K562 (cell line): ENCODE measurements around the gene NUP43. TPM values are rescaled to one million over a fixed set of nuclear protein-coding genes. Genes with fewer than 3 reads are reported as not detected.
A peak's percentile ranks its signal among the peaks of the same experiment; 100 is the strongest.

ENCODE experiments used
- ATAC-seq: fragments of 200-7000 bp; cut with Tn5 transposase; 3 replicates; pipeline ENCODE4 v1.9.1; 2020; ENCODE audit warnings: moderate library complexity
- BruUV-seq: library from RNA; stranded (reverse); fragments of 400-500 nt; replicated peaks from 2 replicates; lab custom pipeline; 2021; lab: Mats Ljungman, UMichigan
- CTCF ChIA-PET: fragments of 300-600 bp; formaldehyde crosslinking; extraction: SDS; loops from one replicate; lab custom pipeline; 2021; ENCODE audit warnings: low intra/inter-chr PET ratio; lab: Yijun Ruan, JAX
- POLR2A ChIA-PET: fragments of 300-600, 350-650 bp; sonication (Branson Sonifier 250); formaldehyde crosslinking; extraction: SDS; loops from one replicate; lab custom pipeline; 2021; ENCODE audit warnings: antibody characterized with exemption, inconsistent platforms; lab: Yijun Ruan, JAX
- DNase-seq, 4 experiments: peaks; one replicate each; pipeline versions ENCODE4 v3.0.0 to v3.0.0-alpha.2; 2011 to 2018; ENCODE audit warnings: low spot score in 3 of 4, mixed read lengths in 3 of 4; ENCODE audit errors: extremely low read depth in 1 of 4
- FAIRE-seq: peaks from 2 replicates; lab custom pipeline; 2011; peaks lifted over from hg19 to GRCh38; lab: Jason Lieb, UNC
- H2AFZ ChIP-seq: 2 replicates; pipeline ENCODE4 v1.6.0; 2011; ENCODE audit warnings: low read depth, low read length, control low read depth, inconsistent platforms
- H3K27ac ChIP-seq: fragments of 200-600 bp; 3 replicates; pipeline ENCODE4 v1.8.0; 2011; ENCODE audit warnings: low read depth, mild to moderate bottlenecking, control low read depth, inconsistent platforms, low read length, moderate library complexity, mixed read lengths; ENCODE audit errors: extremely low read depth
- H3K27me3 ChIP-seq, 2 experiments: fragments of 300-600 bp in 1 of 2; 2 replicates in 1 of 2; 3 replicates in 1 of 2; pipeline versions ENCODE4 v1.6.0 to v1.8.0; 2011; ENCODE audit warnings: inconsistent platforms in 2 of 2, low read length in 2 of 2, mild to moderate bottlenecking in 1 of 2, mixed read lengths in 1 of 2, moderate library complexity in 1 of 2; ENCODE audit not compliant: control insufficient read depth in 2 of 2, insufficient read depth in 2 of 2
- H3K36me3 ChIP-seq: fragments of 300-600 bp; 3 replicates; pipeline ENCODE4 v1.8.0; 2011; ENCODE audit warnings: mild to moderate bottlenecking, low read length, inconsistent platforms; ENCODE audit not compliant: control insufficient read depth, insufficient read depth
- H3K4me1 ChIP-seq, 2 experiments: fragments of 200-600 bp in 1 of 2; replicated peaks in 1 of 2; 2 replicates in 1 of 2; 3 replicates in 1 of 2; pipeline versions ENCODE4 v1.5.1 to v1.8.0; 2011; ENCODE audit warnings: inconsistent platforms in 2 of 2, low read length in 2 of 2, mild to moderate bottlenecking in 1 of 2, mixed read lengths in 1 of 2, moderate library complexity in 1 of 2; ENCODE audit not compliant: control insufficient read depth in 2 of 2, insufficient read depth in 2 of 2
- H3K4me2 ChIP-seq: 2 replicates; pipeline ENCODE4 v1.6.1; 2011; ENCODE audit warnings: low read length, control low read depth, inconsistent platforms, mixed read lengths; ENCODE audit not compliant: insufficient read depth
- H3K4me3 ChIP-seq: fragments of 200-600 bp; sonication (generic), shearing (Covaris generic); 2 replicates; pipeline ENCODE4 v1.5.1; 2016; ENCODE audit warnings: control low read depth, inconsistent platforms
- H3K79me2 ChIP-seq: fragments of 200-600 bp; 3 replicates; pipeline ENCODE4 v1.8.0; 2011; ENCODE audit warnings: low read length, inconsistent platforms; ENCODE audit not compliant: control insufficient read depth, insufficient read depth
- H3K9ac ChIP-seq, 2 experiments: 2 replicates each; pipeline versions ENCODE4 v1.6.0 to v1.6.1; 2011; ENCODE audit warnings: low read depth in 2 of 2, low read length in 2 of 2, control low read depth in 1 of 2, inconsistent platforms in 1 of 2, mild to moderate bottlenecking in 1 of 2, mixed read lengths in 1 of 2; ENCODE audit not compliant: insufficient read depth in 1 of 2
- H3K9me1 ChIP-seq: one replicate; pipeline ENCODE4 v1.6.0; 2011; ENCODE audit warnings: inconsistent platforms, mild to moderate bottlenecking, low read length, moderate library complexity; ENCODE audit not compliant: control insufficient read depth, insufficient read depth
- H3K9me3 ChIP-seq: replicated peaks from 2 replicates; pipeline ENCODE4 v1.5.1; 2011; ENCODE audit warnings: low read depth, low read length, inconsistent platforms; ENCODE audit not compliant: control insufficient read depth, insufficient read depth
- H4K20me1 ChIP-seq: replicated peaks from 2 replicates; pipeline ENCODE4 v1.6.1; 2011; ENCODE audit warnings: low read length, inconsistent platforms, mixed read lengths; ENCODE audit not compliant: control insufficient read depth, insufficient read depth
- ATF1 ChIP-seq, 2 experiments: fragments of 450-650 bp in 1 of 2; IDR thresholded peaks; 2 replicates each; pipeline ENCODE4 v1.6.1; 2016; ENCODE audit warnings: missing compliant biosample characterization in 1 of 2, missing genetic modification characterization in 1 of 2
- ATF7 ChIP-seq: fragments of 450-650 bp; IDR thresholded peaks from 2 replicates; pipeline ENCODE4 v1.7.1; 2014; ENCODE audit warnings: mild to moderate bottlenecking, moderate library complexity
- DEAF1 ChIP-seq: fragments of 450-650 bp; formaldehyde crosslinking; IDR thresholded peaks from 2 replicates; pipeline ENCODE4 v1.4.0; 2020; ENCODE audit warnings: mild to moderate bottlenecking, moderate library complexity
- DPF2 ChIP-seq: fragments of 450-650 bp; IDR thresholded peaks from 2 replicates; pipeline ENCODE4 v1.6.1; 2016
- ELF4 ChIP-seq: fragments of 450-650 bp; formaldehyde crosslinking; IDR thresholded peaks from 2 replicates; pipeline ENCODE4 v1.4.0; 2022; ENCODE audit warnings: missing genetic modification characterization
- HDGF ChIP-seq: fragments of 450-650 bp; IDR thresholded peaks from 2 replicates; pipeline ENCODE4 v1.6.1; 2016
- MCM3 ChIP-seq: fragments of 450-650 bp; IDR thresholded peaks from 2 replicates; pipeline ENCODE4 v1.6.1; 2016
- MYNN ChIP-seq, 2 experiments: sonication (generic); formaldehyde crosslinking in 1 of 2; IDR thresholded peaks; 2 replicates each; pipeline versions ENCODE4 v1.5.0 to v1.6.1; 2016 to 2020; ENCODE audit warnings: antibody characterized with exemption in 1 of 2, missing genetic modification reagents in 1 of 2
- NFE2 ChIP-seq: IDR thresholded peaks from 2 replicates; pipeline ENCODE4 v1.6.1; 2014; ENCODE audit warnings: antibody characterized with exemption, low read depth
- NKRF ChIP-seq: fragments of 450-650 bp; IDR thresholded peaks from 2 replicates; pipeline ENCODE4 v1.6.1; 2016; ENCODE audit warnings: borderline replicate concordance
- RBM39 ChIP-seq: fragments of 200-400 bp; formaldehyde crosslinking; optimal IDR thresholded peaks from 2 replicates; pipeline ENCODE3; 2018; ENCODE audit warnings: low read depth, low read length
- RFX7 ChIP-seq: fragments of 250-450 bp; sonication (Bioruptor Pico); IDR thresholded peaks from 2 replicates; pipeline ENCODE4 v1.5.1; 2021; ENCODE audit warnings: mild to moderate bottlenecking
- TEAD1 ChIP-seq, 2 experiments: fragments of 450-650 bp in 1 of 2; sonication (generic) in 1 of 2; formaldehyde crosslinking; IDR thresholded peaks; 2 replicates each; pipeline versions ENCODE4 v1.4.0 to v1.8.0; 2020 to 2022; ENCODE audit warnings: mild to moderate bottlenecking in 2 of 2, missing genetic modification reagents in 1 of 2
- XRCC5 ChIP-seq: fragments of 200-400 bp; formaldehyde crosslinking; IDR thresholded peaks from 2 replicates; pipeline ENCODE4 v1.6.1; 2017; ENCODE audit warnings: low read depth, mild to moderate bottlenecking, low read length
- ZC3H8 ChIP-seq: fragments of 450-650 bp; IDR thresholded peaks from 2 replicates; pipeline ENCODE4 v1.6.1; 2017
- ZFX ChIP-seq: sonication (generic); formaldehyde crosslinking; IDR thresholded peaks from 2 replicates; pipeline ENCODE4 v1.8.0; 2022; ENCODE audit warnings: mild to moderate bottlenecking, missing genetic modification reagents, moderate library complexity
- ZNF311 ChIP-seq: fragments of 250-450 bp; sonication (Bioruptor Pico); IDR thresholded peaks from 2 replicates; pipeline ENCODE4 v1.4.0; 2020; ENCODE audit warnings: mild to moderate bottlenecking, moderate library complexity
- whole genome bisulfite sequencing: fragments of 100-300 bp; shearing (Covaris generic); methylation state at CpG from one replicate; pipeline ENCODE4 v1.1.6; 2016; ENCODE audit warnings: low coverage, mixed read lengths; ENCODE audit not compliant: insufficient coverage; ENCODE audit errors: missing lambda C conversion rate; 5-methylcytosine and 5-hydroxymethylcytosine counted together
- in situ Hi-C: fragments of 300-500 bp; cut with MboI; formaldehyde crosslinking; loops from 4 replicates; pipeline ENCODE4 v1.15.0; 2018; ENCODE audit warnings: inconsistent platforms, mixed read lengths
- intact Hi-C: fragments of 100-400 bp; cut with micrococcal nuclease; formaldehyde crosslinking; loops from 2 replicates; pipeline ENCODE4 v1.14.2; 2022
- polyA plus RNA-seq, 8 experiments: library from polyadenylated mRNA; depleted of rRNA in 4 of 8; stranded (reverse) in 5 of 8; unstranded in 3 of 8; fragments of >200 nt; fragmentation: Nextera tagmentation in 2 of 8; fragmentation: Illumina TruSeq in 1 of 8; extraction: Ambion mirVana in 2 of 8; extraction: Trizol in 1 of 8; gene quantifications; 2 replicates each; pipeline versions ENCODE4 v1.2.1 to v1.2.3, GENCODE V29; 2011 to 2014; ENCODE audit warnings: inconsistent platforms in 1 of 8, missing spikeins in 1 of 8
- total RNA-seq, 7 experiments: library from RNA; depleted of rRNA in 6 of 7; stranded (reverse); fragments of >200 nt in 6 of 7; fragmentation: Illumina TruSeq in 2 of 7; extraction: Trizol in 2 of 7; gene quantifications; 2 replicates each; pipeline versions ENCODE4 v1.2.1 to v1.2.3, GENCODE V29; 2011 to 2021; ENCODE audit warnings: low replicate concordance in 1 of 7
- TF ChIP-seq, protein P1 (sequence below): fragments of 250-450 bp; sonication (Bioruptor Pico); IDR thresholded peaks from 2 replicates; pipeline ENCODE4 v1.9.0; 2021; ENCODE audit warnings: mild to moderate bottlenecking, inconsistent platforms

Gene NUP43
- total and polyA plus RNA-seq, 9 of the 15 experiments (the other 6 are each of a cell fraction or from before 2014, with no cell fraction given): 28.9 to 136 (median 67.4) TPM

DNA sequence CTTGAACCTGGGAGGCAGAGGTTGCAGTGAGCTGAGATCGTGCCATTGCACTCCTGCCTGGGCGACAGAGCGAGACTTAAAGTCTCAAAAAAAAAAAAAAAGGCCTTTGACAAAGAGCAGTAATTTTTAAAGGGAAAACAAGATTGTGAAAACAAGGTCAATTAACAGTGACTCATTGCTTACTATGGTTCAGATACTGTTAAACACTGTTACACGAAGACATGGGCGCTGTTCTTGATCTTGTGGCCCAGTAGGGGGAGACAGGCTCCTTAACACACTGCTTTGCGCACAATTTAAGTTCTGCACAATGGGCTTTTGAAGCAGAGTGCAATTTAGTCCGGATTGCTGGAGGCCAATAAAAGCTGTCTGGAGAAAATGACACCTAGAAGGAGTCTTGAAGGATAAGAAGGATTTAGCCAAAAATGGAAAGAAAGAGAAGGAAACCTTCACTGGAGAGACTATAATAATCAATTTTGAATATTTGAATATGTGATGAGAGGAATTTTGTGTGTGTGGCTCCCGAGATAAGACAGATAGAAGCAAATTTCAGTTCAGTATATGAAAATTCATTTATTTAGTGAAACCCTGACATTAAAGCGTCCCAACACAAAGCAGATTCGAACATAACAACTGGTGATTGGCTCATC lies 22.4 kb downstream of the NUP43 start:
- CTCF ChIA-PET: interaction anchor here (0.6 to 1.2 kb wide), 8 partner anchors 26 to 202 kb away, joined by 3 to 7 read pairs (median 4); no protein-coding TSS in a partner anchor
- TF ChIP-seq ATF1 (CRISPR knock-in tag; IDR thresholded peaks at IDR 0.05) (no peak), ATF1 (tag; IDR thresholded peaks at IDR 0.05) (peak; percentile 32; the same call in 1 of the 2 replicates), DPF2 (peak; percentile 73), ZC3H8 (no peak), ATF7 (peak; percentile 51; the same call in 1 of the 2 replicates), ELF4 (CRISPR knock-in tag) (no peak), NFE2 (peak; percentile 22; the same call in 1 of the 2 replicates), HDGF (no peak), RBM39 (no peak), TEAD1 (CRISPR knock-in tag; IDR thresholded peaks at IDR 0.05) (0 out of 4 replicates have a peak, but pooled peaks of 1 of the 2 experiments have one; percentile 59), MCM3 (no peak), DEAF1 (CRISPR knock-in tag) (peak; percentile 84), ZNF311 (CRISPR knock-in tag) (no peak), ZFX (CRISPR knock-in tag) (no peak), MYNN (IDR thresholded peaks at IDR 0.05) (no peak), MYNN (CRISPR knock-in tag; IDR thresholded peaks at IDR 0.05) (no peak), RFX7 (CRISPR knock-in tag) (no peak), NKRF (peak; percentile 14; the same call in 1 of the 2 replicates), XRCC5 (peak; percentile 73; the same call in 1 of the 2 replicates)
- TF ChIP-seq, protein P1, sequence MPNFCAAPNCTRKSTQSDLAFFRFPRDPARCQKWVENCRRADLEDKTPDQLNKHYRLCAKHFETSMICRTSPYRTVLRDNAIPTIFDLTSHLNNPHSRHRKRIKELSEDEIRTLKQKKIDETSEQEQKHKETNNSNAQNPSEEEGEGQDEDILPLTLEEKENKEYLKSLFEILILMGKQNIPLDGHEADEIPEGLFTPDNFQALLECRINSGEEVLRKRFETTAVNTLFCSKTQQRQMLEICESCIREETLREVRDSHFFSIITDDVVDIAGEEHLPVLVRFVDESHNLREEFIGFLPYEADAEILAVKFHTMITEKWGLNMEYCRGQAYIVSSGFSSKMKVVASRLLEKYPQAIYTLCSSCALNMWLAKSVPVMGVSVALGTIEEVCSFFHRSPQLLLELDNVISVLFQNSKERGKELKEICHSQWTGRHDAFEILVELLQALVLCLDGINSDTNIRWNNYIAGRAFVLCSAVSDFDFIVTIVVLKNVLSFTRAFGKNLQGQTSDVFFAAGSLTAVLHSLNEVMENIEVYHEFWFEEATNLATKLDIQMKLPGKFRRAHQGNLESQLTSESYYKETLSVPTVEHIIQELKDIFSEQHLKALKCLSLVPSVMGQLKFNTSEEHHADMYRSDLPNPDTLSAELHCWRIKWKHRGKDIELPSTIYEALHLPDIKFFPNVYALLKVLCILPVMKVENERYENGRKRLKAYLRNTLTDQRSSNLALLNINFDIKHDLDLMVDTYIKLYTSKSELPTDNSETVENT: no peak

More for the DNA sequence above, 22.4 kb downstream of the NUP43 start:
- in situ Hi-C loops: loop anchor here (5.0 to 10.0 kb wide), 2 partner anchors 98 to 201 kb away; partner anchors contain the start of gene RAET1G
- peaks cover 10 to 25% of the 10 kb centered on the region in 2 experiments for H3K4me1 ChIP-seq
- H3K9me1 ChIP-seq: no peaks in the 10 kb centered on the region
- peak; percentile 74 to 89 (median 76) for DNase-seq
- intact Hi-C loops: loop anchor here (2.0 to 5.0 kb wide), 2 partner anchors 99 to 203 kb away; no protein-coding TSS in a partner anchor
- H3K4me2 ChIP-seq: no peak overlapping the region
- WGBS: 39% methylated on average over 10 of the region's 10 CpGs
- BruUV-seq: no TSS peak
- H3K4me3 ChIP-seq: no peak overlapping the region
- H3K27ac ChIP-seq: no peak overlapping the region
- H3K36me3 ChIP-seq: peaks cover 60% of the 10 kb centered on the region
- POLR2A ChIA-PET: interaction anchor here (1.2 kb wide), 1 partner anchor 187 kb away, joined by 6 read pairs; no protein-coding TSS in a partner anchor
- H3K79me2 ChIP-seq: peaks cover 9% of the 10 kb centered on the region; the same call in 1 of the 3 replicates
- no peak overlapping the region for H2AFZ ChIP-seq
- H3K9ac ChIP-seq: no peak overlapping the region
- no peaks in the 10 kb centered on the region for H4K20me1 ChIP-seq
- H3K9me3 ChIP-seq: no peaks in the 10 kb centered on the region
- peak; percentile 93 for FAIRE-seq
- no peaks in the 10 kb centered on the region for H3K27me3 ChIP-seq
- peak; percentile 86 for ATAC-seq
